SK-N-SH (cell line): ENCODE results near the gene CDK15. TPM values are rescaled to one million over a fixed set of nuclear protein-coding genes. Genes with fewer than 3 reads are reported as not detected.

ENCODE experiments used
- CTCF ChIA-PET: fragments of 300-600, 350-600 bp; formaldehyde crosslinking; extraction: SDS; loops from one replicate; lab custom pipeline; 2021; lab: Yijun Ruan, JAX
- POLR2A ChIA-PET: fragments of 350-600 bp; sonication (Branson Sonifier 250); formaldehyde crosslinking; extraction: SDS; loops from one replicate; lab custom pipeline; 2020; ENCODE audit warnings: antibody characterized with exemption, inconsistent platforms; lab: Yijun Ruan, JAX
- DNase-seq: peaks from one replicate; pipeline ENCODE4 v3.0.0; 2012
- H2AFZ ChIP-seq: fragments of 200-600 bp; sonication (generic); 2 replicates; pipeline ENCODE4 v1.8.1; 2016; ENCODE audit warnings: antibody characterized with exemption, mild to moderate bottlenecking, low read depth
- H3F3A ChIP-seq: fragments of 200-600 bp; sonication (generic); replicated peaks from 2 replicates; pipeline ENCODE3; 2016; ENCODE audit warnings: antibody characterized with exemption, mild to moderate bottlenecking; ENCODE audit not compliant: insufficient read depth
- H3K27ac ChIP-seq, 2 experiments: fragments of 200-500 bp in 1 of 2; fragments of 200-600 bp in 1 of 2; sonication (Bioruptor generic) in 1 of 2; sonication (generic), shearing (Covaris generic) in 1 of 2; 2 replicates each; pipeline versions ENCODE4 v1.5.1 to v1.6.1; 2014 to 2016; ENCODE audit warnings: low read depth in 2 of 2, inconsistent platforms in 1 of 2, low read length in 1 of 2, mild to moderate bottlenecking in 1 of 2, mixed read lengths in 1 of 2
- H3K27me3 ChIP-seq: fragments of 200-600 bp; sonication (generic), shearing (Covaris generic); 2 replicates; pipeline ENCODE4 v1.6.1; 2016; ENCODE audit warnings: mixed run types; ENCODE audit not compliant: insufficient read depth
- H3K36me3 ChIP-seq, 2 experiments: fragments of 200-500 bp in 1 of 2; fragments of 200-600 bp in 1 of 2; sonication (Bioruptor generic) in 1 of 2; sonication (generic) in 1 of 2; replicated peaks in 1 of 2; 2 replicates each; pipeline versions ENCODE3 to v1.5.1; 2014 to 2016; ENCODE audit warnings: low read length in 1 of 2, mild to moderate bottlenecking in 1 of 2; ENCODE audit not compliant: insufficient read depth in 2 of 2, control insufficient read depth in 1 of 2
- H3K4me1 ChIP-seq, 2 experiments: fragments of 200-500 bp in 1 of 2; fragments of 200-600 bp in 1 of 2; sonication (Bioruptor generic) in 1 of 2; sonication (generic), shearing (Covaris generic) in 1 of 2; 2 replicates each; pipeline versions ENCODE4 v1.5.1 to v1.6.1; 2014 to 2016; ENCODE audit warnings: low read depth in 1 of 2, low read length in 1 of 2, mixed run types in 1 of 2; ENCODE audit not compliant: insufficient read depth in 2 of 2, control insufficient read depth in 1 of 2
- H3K4me2 ChIP-seq: fragments of 200-600 bp; sonication (generic), shearing (Covaris generic); 2 replicates; pipeline ENCODE4 v1.6.1; 2017; ENCODE audit warnings: mixed run types
- H3K4me3 ChIP-seq, 2 experiments: fragments of 200-500 bp in 1 of 2; fragments of 200-600 bp in 1 of 2; sonication (Bioruptor generic) in 1 of 2; sonication (generic), shearing (Covaris generic) in 1 of 2; 2 replicates each; pipeline versions ENCODE4 v1.5.1 to v1.8.1; 2014 to 2016; ENCODE audit warnings: low read depth in 2 of 2, inconsistent platforms in 1 of 2, low read length in 1 of 2, mild to moderate bottlenecking in 1 of 2, mixed read lengths in 1 of 2, moderate library complexity in 1 of 2
- H3K79me2 ChIP-seq: fragments of 200-600 bp; sonication (generic); 2 replicates; pipeline ENCODE4 v1.8.1; 2017; ENCODE audit warnings: mild to moderate bottlenecking; ENCODE audit not compliant: insufficient read depth
- H3K9ac ChIP-seq: fragments of 200-600 bp; sonication (generic); 2 replicates; pipeline ENCODE4 v1.6.1; 2017; ENCODE audit warnings: mixed run types
- H3K9me2 ChIP-seq: fragments of 200-600 bp; sonication (generic); 2 replicates; pipeline ENCODE4 v1.6.1; 2017; ENCODE audit warnings: mixed run types
- H3K9me3 ChIP-seq: fragments of 200-600 bp; sonication (generic); 2 replicates; pipeline ENCODE4 v1.6.1; 2017; ENCODE audit warnings: mixed run types, mild to moderate bottlenecking, moderate library complexity
- H4K20me1 ChIP-seq: fragments of 200-600 bp; sonication (generic); 2 replicates; pipeline ENCODE4 v1.6.1; 2017; ENCODE audit warnings: mild to moderate bottlenecking, mixed run types; ENCODE audit not compliant: insufficient read depth
- CHD2 ChIP-seq: fragments of 150-350 bp; IDR thresholded peaks from 2 replicates; pipeline ENCODE4 v1.6.1; 2018; ENCODE audit warnings: low read length; ENCODE audit not compliant: partially characterized antibody
- ELF1 ChIP-seq: IDR thresholded peaks from 2 replicates; pipeline ENCODE4 v1.4.0; 2012
- EZH2phosphoT487 ChIP-seq: fragments of 200-600 bp; sonication (generic); IDR thresholded peaks from 2 replicates; pipeline ENCODE4 v1.6.1; 2017; ENCODE audit warnings: low read depth, mixed run types, mild to moderate bottlenecking, antibody characterized with exemption, moderate library complexity, borderline replicate concordance
- FOXJ3 ChIP-seq: sonication (generic); formaldehyde crosslinking; IDR thresholded peaks from 2 replicates; pipeline ENCODE4 v1.5.1; 2020; ENCODE audit warnings: mild to moderate bottlenecking, missing genetic modification reagents
- GABPA ChIP-seq: IDR thresholded peaks from 2 replicates; pipeline ENCODE4 v1.4.0; 2012; ENCODE audit warnings: low read depth, mild to moderate bottlenecking
- GATA2 ChIP-seq: sonication (generic); formaldehyde crosslinking; IDR thresholded peaks from 2 replicates; pipeline ENCODE4 v1.5.0; 2020; ENCODE audit warnings: mild to moderate bottlenecking, missing genetic modification reagents
- JUND ChIP-seq: IDR thresholded peaks from 2 replicates; pipeline ENCODE4 v1.4.0; 2012
- MXI1 ChIP-seq: IDR thresholded peaks from 2 replicates; pipeline ENCODE4 v1.6.1; 2012; ENCODE audit warnings: mild to moderate bottlenecking, low read depth, low read length, improper control_type of control experiment
- NFIC ChIP-seq: IDR thresholded peaks from 2 replicates; pipeline ENCODE4 v1.4.0; 2012; ENCODE audit warnings: borderline replicate concordance
- RAD21 ChIP-seq: IDR thresholded peaks from 2 replicates; pipeline ENCODE4 v1.6.1; 2012; ENCODE audit warnings: mild to moderate bottlenecking, low read length
- RCOR1 ChIP-seq: fragments of 150-350 bp; IDR thresholded peaks from 2 replicates; pipeline ENCODE4 v1.6.1; 2017; ENCODE audit warnings: antibody characterized with exemption, low read length
- RXRA ChIP-seq: IDR thresholded peaks from 2 replicates; pipeline ENCODE4 v1.4.0; 2012; ENCODE audit warnings: low read depth, mild to moderate bottlenecking, borderline replicate concordance
- SIN3A ChIP-seq: IDR thresholded peaks from 2 replicates; pipeline ENCODE4 v1.6.1; 2012; ENCODE audit warnings: low read depth, mild to moderate bottlenecking, low read length, moderate library complexity, borderline replicate concordance
- SMC3 ChIP-seq: IDR thresholded peaks from 2 replicates; pipeline ENCODE4 v1.6.1; 2012; ENCODE audit warnings: low read depth, low read length, improper control_type of control experiment
- TAF1 ChIP-seq: IDR thresholded peaks from 2 replicates; pipeline ENCODE4 v1.6.1; 2012; ENCODE audit warnings: low read depth, mild to moderate bottlenecking, low read length, moderate library complexity, borderline replicate concordance
- TCF12 ChIP-seq: IDR thresholded peaks from 2 replicates; pipeline ENCODE4 v1.4.0; 2012
- TEAD4 ChIP-seq: IDR thresholded peaks from 2 replicates; pipeline ENCODE4 v1.4.0; 2012; ENCODE audit warnings: mild to moderate bottlenecking, borderline replicate concordance; ENCODE audit not compliant: insufficient read depth
- WGBS: methylation state at CpG from one replicate; pipeline ENCODE4 v1.1.6; 2017; ENCODE audit warnings: low lambda C conversion rate; 5-methylcytosine and 5-hydroxymethylcytosine counted together
- polyA plus RNA-seq, 3 experiments: library from polyadenylated mRNA; depleted of rRNA; stranded (reverse); fragments of >200 nt; gene quantifications; 2 replicates each; pipeline ENCODE4 v1.2.3, GENCODE V29; 2012
- TF ChIP-seq, protein P1 (sequence below): IDR thresholded peaks from 2 replicates; pipeline ENCODE4 v1.4.0; 2012; ENCODE audit warnings: low read depth, borderline replicate concordance
- TF ChIP-seq, protein P2 (sequence below): IDR thresholded peaks from 2 replicates; pipeline ENCODE4 v1.4.0; 2012; ENCODE audit warnings: low read depth, borderline replicate concordance
- TF ChIP-seq, protein P3 (sequence below): IDR thresholded peaks from 2 replicates; pipeline ENCODE4 v1.4.0; 2012; ENCODE audit warnings: low read depth

CDK15 gene
- polyA plus RNA-seq, 1 of the 3 experiments (the other 2 are of a cell fraction), result 1.8 TPM

DNA sequence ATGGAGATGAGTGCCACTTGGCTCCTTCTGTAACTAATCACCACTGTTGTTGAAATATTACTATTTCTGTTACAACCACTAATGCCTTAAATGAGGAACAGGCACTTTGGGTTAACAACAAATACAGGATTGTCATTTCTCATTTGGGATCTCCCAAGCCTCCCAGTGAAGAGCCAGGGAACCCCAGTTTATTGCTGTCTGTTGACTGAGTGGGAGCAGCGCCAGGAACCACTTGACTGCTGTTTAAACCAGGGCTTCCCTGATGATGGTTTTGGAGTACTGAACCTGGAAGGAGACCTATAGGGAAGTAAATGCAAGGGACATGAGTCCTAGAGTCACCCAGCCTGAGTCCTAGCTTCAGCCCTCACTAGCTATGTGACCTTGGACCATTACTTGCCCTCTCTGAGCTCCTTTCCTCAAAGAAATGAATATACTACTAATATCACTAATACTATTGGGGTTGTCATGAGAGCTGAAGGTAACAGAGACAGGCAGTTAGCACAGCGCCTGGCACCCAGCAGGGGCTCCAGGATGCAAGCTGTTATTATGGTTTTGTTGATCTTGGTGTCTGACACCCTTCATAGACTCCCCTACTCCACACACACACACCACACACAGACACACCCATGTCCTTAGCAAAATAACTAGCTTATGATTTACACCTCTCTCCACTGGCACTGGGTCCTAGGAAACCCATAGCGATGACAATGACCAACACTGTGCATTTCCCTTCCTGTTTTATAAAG, 123.1 kb downstream of the CDK15 start:
- Histone ChIP-seq H3K79me2 (no peaks in the 10 kb centered on the region), H3K27me3 (no peaks in the 10 kb centered on the region), H2AFZ (no peak overlapping the region), H3K4me3 (no peak overlapping the region), H3K4me1 (peaks cover 32% of the 10 kb centered on the region in 2 experiments), H3K9me3 (no peaks in the 10 kb centered on the region), H3K9ac (no peak overlapping the region), H3F3A (no peaks in the 10 kb centered on the region), H3K27ac (no peak overlapping the region), H4K20me1 (no peaks in the 10 kb centered on the region), H3K4me2 (no peak overlapping the region), H3K36me3 (no peaks in the 10 kb centered on the region), H3K9me2 (no peaks in the 10 kb centered on the region)
- no peak for DNase-seq
- TF ChIP-seq NFIC (no peak), TEAD4 (no peak), RXRA (no peak), FOXJ3 (CRISPR knock-in tag) (no peak), TAF1 (no peak), GABPA (no peak), SMC3 (no peak), MXI1 (no peak), TCF12 (no peak), RAD21 (no peak), GATA2 (no peak), SIN3A (no peak), CHD2 (no peak), EZH2phosphoT487 (no peak), RCOR1 (no peak), JUND (no peak), ELF1 (no peak)
- TF ChIP-seq, protein P1, sequence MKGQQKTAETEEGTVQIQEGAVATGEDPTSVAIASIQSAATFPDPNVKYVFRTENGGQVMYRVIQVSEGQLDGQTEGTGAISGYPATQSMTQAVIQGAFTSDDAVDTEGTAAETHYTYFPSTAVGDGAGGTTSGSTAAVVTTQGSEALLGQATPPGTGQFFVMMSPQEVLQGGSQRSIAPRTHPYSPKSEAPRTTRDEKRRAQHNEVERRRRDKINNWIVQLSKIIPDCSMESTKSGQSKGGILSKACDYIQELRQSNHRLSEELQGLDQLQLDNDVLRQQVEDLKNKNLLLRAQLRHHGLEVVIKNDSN, result no peak
- TF ChIP-seq, protein P2, sequence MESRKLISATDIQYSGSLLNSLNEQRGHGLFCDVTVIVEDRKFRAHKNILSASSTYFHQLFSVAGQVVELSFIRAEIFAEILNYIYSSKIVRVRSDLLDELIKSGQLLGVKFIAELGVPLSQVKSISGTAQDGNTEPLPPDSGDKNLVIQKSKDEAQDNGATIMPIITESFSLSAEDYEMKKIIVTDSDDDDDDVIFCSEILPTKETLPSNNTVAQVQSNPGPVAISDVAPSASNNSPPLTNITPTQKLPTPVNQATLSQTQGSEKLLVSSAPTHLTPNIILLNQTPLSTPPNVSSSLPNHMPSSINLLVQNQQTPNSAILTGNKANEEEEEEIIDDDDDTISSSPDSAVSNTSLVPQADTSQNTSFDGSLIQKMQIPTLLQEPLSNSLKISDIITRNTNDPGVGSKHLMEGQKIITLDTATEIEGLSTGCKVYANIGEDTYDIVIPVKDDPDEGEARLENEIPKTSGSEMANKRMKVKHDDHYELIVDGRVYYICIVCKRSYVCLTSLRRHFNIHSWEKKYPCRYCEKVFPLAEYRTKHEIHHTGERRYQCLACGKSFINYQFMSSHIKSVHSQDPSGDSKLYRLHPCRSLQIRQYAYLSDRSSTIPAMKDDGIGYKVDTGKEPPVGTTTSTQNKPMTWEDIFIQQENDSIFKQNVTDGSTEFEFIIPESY, result no peak
- TF ChIP-seq, protein P3, sequence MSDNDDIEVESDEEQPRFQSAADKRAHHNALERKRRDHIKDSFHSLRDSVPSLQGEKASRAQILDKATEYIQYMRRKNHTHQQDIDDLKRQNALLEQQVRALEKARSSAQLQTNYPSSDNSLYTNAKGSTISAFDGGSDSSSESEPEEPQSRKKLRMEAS, result no peak
- whole genome bisulfite sequencing, result 92% methylated on average over 3 of the region's 3 CpGs
- ChIA-PET CTCF (no interaction called here), POLR2A (no interaction called here)
